Activated naive CD4-positive, alpha-beta T cell (primary cell): ENCODE measurements around the gene KDM4B.
"Not testable (repeated sequence)": the region's sequence is repeated elsewhere in the genome, so short reads cannot be mapped to it uniquely, and the experiment has no call there.

Source experiments
- DNase-seq, 4 experiments: peaks; one replicate each; lab custom pipeline; 2025; lab: John Stamatoyannopoulos, UW

The KDM4B gene

DNA sequence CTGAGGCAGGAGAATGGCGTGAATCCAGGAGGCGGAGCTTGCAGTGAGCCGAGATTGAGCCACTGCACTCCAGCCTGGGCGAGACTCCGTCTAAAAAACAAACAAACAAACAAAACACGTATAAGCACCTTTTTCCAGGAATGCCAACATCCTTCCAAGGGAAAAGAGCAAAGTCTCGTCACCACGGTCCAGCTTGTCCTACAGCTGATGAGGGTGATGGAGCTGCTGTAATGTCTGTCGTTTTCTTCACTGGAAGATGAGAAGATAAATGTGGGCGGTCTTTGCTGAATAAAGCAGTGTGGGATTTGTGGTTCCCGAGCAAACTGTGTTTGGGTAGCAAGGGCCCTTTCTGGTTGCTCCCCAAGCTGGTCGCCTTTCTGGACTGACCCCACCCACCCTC, 205.1 kb downstream of the KDM4B start:
- no peak for DNase-seq

DNA sequence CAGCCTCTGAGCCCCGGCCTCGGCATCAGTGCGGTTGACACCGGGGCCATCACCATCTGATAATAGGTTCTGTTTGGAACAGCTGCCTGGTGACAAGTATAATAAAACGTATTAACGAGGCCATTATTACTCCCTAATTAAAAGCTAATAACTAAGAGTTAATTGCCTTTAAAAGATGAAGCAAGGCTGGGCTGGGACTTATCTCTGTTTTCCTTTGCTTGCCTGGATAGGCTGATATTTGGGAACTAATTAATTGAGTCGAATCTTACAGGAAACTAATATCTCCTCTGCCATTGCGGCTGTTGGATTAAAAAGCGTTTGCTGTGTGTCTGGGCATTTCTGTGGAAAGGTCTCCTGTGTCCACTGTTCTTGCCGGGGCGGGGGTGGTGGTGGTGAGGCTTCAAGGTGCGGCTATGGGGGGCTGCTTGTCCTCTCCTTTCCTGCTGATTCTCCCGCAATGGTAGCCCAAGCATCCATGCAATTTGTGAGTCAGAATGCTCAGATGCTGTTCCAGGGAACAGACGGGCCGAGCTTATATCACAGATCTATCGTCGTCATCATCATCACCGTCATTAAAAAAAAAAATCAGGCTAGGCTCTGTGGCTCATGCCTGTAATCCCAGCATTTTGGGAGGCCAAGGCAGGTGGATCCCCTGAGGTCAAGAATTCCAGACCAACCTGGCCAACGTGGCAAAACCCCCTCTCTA, 209.0 kb downstream of the KDM4B start:
- no peak for DNase-seq

DNA sequence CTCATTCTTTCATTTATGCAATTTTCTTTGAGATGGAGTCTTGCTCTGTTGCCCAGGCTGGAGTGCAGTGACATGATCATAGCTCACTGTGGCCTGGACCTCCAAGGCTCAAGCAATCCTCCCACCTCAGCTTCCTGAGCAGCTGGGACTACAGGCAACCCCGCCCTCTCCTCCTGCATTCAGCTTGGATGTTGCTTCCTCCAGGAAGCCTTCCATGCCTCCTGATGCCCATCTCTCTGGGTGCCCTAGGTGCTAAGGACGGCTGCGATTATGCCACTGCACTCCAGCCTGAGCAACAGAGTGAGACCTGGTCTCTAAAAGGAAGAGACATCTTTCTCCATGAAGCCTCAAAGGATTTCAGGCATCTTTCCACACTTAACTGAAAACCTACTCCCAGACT, 209.9 kb downstream of the KDM4B start:
- no peak for DNase-seq

DNA sequence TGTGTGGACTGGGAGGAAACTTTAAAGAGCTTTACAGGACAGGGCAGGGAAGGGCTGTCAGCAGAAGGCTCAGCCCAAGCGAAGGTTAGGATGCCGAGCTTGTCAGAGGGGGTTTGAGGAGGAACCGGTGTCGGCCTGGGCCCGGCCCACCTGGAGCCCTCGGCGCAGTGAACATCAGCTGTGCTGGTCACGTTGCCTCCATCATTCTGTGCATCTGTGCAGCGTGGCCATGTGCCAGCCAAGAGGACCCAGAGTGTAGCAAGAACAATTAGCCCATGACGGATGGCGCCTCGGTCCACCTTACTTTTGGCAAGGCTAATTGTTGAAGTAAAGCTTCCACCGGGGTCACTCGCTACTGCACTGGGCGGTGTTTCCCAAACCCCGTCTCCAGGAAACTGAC, 210.3 kb downstream of the KDM4B start:
- no peak for DNase-seq

DNA sequence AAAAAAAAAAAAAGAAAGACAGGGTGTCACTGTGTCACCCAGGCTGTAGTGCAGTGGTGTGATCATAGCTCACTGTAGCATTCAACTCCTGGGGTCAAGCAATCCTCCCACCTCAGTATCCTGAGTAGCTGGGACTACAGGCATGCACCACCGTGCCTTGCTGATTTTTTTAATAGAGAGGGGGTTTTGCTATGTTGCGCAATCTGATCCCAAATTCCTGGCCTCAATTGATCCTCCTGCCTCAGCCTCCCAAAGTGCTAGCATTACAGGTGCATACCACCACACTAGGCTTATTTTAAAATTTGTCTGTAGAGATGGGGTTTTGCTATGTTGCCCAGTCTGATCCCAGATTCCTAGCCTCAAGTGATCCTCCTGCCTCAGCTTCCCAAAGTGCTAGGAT, 212.4 kb downstream of the KDM4B start:
- no peak for DNase-seq

DNA sequence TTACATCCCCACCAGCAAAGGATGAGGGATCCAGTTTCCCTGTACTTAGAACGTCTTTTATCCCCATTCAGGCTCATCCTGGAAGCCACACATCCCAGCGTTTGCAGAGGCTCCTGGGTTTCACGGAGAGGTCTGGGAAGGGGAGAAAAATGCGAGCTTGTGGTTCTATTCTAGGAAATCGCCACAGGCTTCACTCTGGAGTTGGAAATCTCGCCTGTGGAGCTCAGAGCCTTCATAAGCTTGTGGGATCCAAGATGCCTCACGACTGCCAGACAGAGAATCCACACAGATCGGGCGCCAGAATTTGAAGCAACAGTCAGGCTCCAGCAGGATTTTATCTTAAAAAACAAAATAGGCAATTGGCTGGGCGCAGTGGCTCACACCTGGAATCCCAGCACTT, 213.8 kb downstream of the KDM4B start:
- no peak for DNase-seq

DNA sequence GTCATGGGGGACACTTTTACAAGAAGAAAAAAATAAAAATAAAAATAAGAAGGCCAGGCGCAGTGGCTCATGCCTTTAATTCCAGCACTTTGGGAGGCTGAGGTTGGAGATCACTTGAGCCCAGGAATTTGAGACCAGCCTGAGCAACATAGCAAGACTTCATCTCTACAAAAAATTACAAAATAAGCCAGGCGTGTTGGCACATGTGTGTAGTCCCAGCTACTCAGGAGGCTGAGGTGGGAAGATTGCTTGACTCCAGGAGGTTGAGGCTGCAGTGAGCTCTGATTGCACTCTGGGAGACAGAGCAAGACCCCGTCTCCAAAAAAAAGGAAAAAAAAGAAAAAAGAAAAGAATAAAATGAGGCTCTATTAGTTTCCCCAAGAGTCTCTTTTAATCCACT, 214.7 kb downstream of the KDM4B start:
- no peak for DNase-seq

DNA sequence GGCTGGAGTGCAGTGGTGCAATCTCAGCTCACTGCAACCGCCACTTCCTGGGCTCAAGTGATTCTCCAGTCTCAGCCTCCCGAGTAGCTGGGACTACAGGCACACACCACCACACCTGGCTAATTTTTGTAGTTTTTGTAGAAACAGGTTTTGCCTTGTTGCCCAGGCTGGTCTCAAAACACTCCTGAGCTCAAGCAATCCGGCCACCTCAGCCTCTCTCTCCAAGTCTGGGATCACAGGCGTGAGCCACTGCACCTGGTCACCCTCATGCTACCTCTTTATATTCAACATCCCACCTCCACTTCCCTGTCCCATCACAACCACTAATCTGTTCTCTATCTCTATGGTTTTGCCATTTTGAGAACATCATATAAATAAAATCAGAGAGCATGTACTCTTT, 216.0 kb downstream of the KDM4B start:
- DNase-seq, result no peak

DNA sequence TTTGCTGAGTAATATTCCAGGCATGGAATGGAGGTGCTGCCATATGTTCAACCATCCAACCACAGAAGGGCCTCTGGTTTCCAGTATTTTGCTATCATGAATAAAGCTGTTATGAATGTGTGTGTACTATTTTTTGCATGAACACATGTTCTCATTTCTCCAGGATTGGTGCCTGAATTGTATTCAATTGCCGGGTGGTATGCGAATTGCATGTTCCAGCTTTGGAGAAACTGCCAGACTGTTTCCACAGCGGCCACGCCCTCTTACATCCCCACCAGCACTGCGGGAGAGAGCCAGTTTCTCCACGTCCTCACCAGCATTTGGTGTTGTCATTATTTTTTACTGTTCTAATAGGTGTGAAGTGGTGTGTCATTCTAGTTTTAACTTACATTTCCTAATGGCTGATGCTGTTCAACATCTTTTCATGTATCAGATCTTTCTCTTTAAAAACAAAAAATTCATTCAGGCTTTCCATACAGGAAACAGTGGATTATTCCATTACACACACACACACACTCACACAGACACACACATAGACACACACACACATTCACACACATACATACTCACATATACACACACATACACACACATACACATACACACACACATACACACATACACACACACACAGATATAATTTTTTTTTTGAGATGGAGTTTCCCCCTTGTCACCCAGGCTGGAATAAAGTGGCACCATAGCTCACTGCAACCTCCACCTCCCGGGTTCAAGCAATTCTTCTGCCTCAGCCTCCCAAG, 217.6 kb downstream of the KDM4B start:
- DNase-seq, result no peak

DNA sequence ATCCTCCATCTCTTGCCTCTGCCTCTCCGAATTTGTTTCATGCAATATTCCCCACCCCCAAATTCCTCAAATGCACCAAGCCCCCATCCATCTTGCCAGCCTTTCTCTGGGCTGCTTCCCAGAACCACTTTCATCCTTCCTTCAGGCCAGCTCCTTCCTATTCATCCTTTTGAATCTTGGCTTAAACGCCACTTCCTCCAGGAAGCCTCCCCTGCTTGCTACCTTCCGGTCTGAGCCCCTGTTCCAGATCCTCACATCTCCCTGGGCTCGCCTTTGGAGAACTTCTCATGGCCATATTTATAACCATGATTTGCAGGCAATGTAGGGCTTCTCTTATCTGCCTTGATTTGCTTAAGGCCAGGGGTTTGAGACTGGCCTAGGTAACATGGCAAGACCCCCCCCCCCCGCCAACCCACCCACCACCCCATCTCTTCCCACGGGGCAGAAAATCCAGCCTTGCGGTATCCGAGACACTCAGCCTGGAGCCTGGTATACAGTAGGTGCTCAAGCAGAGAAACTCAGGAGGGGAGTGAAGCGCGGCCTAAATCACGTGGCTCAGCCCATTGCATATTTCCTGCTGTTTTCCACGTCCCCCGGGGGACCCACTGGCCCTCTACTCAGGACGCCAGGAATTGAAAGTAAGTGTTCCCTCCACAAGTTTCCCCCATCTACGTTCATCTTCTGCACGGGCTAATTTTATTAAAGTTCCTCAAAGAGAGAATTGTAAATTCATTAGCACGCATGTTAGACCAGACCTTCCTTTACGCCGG, 219.8 kb downstream of the KDM4B start:
- no peak for DNase-seq

DNA sequence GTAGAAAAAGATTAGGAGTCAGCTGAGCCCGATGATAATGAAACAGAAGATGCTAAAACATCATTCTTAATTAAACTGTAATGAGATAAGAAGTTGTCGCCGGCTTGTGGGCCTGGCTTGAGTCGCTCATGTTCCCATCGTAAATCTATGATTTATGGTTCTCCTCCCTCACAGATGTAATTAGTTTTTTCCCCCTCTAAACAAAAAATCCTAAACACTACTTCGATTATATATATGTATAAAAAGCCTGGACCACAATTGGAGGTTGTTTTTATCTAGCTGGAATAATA, 220.3 kb downstream of the KDM4B start:
- no peak for DNase-seq

DNA sequence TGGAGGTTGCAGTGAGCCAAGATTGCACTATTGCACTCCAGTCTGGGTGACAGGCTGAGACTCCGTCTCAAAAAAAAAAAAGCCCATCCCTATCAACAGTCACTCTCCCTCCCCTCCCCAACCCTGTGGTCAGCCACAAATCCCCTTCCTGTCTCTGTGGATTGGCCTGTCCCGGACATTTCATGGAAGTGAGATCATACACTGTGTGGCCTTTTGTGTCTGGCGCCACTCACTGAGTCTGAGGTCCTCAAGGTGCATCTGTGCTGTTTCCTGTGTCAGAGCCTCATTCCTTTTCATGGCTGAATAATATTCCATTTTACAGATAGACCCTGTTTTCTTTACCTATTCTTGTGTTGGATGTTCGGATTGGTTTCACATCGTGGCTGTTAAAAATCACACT, 222.2 kb downstream of the KDM4B start:
- DNase-seq, result no peak

DNA sequence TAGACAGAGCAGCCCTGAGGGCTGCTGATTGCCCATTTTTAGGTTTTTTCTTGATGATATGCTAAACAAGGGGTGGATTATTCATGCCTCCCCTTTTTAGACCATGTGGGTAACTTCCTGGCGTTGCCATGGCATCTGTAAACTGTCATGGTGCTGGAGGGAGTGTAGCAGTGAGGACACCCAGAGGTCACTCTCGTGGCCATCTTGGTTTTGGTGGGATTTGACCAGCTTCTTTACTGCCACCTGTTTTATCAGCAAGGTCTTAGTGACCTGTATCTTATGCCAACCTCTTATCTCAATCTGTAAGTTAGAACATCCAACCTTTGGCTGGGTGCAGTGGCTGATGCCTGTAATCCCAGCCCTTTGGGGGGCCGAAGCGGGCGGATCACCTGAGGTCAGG, 223.7 kb downstream of the KDM4B start:
- no peak for DNase-seq

DNA sequence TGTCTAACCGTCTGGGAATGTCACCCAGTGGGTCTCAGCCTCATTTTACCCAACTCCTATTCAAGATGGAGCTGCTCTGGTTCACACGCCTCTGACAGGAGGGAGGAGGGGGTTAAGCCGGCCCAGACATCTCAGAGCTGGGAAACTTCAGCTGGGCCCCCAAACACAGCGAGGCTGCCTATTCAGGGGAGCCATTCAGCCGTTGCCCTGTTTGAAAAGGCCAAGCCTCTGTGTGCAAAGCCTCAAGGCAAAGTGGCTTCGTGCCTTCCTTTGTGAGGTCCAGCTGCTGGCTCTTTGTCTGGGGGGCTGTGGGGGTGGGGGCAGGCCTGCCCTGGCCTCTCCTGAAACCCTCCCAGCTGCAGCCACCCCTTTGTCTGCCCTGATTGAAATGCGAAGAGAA, 224.3 kb downstream of the KDM4B start:
- DNase-seq, result no peak

DNA sequence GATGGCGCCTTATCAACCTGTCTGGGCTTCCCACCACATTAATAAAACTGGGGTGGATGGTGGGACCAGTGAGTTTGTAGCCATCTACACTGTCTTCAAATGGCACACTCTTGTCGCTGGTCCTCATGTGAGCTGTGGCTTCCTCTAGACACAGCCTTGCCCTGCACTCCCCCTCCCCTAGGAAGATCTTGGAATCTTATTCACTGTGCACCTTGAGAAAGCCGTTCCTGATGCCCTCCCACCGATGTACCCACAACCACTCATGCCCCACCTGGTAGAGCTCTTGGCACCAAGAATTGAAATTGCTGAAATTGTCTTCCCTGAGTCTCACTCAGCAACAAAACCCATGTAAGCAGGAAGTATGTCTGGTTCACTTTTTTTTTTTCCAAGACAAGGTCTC, 225.7 kb downstream of the KDM4B start:
- DNase-seq, result no peak

DNA sequence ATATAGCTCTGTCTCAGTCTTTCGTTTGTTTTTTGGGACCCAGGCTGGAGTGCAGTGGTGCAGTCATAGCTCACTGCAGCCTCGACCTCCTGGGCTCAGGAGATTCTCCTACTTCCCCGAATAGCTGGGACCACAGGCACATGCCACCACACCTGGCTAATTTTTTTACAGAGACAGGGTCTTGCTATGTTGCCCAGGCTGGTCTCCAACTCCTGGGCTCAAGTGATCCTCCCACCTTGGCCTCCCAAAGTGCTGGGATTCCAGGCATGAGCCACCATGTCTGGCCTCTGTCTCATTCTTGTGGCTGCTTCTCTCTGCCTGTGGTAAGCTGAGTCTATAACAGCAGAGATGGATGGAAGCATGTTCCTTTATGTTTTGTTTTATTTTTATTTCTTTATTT, 226.7 kb downstream of the KDM4B start:
- DNase-seq, result not testable (repeated sequence)

DNA sequence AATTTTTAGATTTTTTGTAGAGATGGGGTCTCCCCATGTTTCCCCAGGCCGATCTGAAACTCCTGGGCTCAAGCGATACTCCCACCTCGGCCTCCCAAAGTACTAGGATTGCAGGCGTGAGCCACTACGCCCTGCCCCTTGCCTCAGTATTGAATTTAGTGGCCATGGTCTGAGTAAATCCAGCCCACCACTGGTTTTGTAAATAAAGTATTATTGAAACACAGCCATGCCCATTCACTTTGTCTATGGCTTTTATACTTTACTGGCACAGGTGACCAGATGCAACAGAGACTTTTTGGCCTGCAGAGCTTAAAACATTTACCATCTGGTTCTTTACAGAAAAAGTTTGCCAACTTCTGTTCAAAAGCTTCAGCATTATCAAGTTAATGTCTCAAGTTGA, 227.9 kb downstream of the KDM4B start:
- no peak for DNase-seq

DNA sequence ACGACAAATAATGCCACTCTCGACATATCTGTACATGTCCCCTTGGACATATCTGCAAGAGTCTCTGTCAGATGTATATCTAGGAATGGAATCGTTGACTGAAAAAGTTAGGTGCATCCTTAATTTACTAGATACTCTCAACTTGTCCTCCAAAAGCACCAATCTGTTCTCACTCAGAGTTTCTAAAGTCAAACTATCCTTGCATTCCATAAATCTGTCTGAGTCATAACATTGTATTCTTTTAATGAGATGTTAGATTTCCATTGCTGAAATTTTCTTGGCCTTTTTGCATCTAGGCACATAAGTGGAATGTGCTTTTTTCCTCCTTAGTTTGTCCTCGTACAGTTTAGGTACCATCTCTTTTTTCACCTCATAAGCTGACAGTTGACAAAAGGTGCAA, 231.9 kb downstream of the KDM4B start:
- DNase-seq, result no peak

DNA sequence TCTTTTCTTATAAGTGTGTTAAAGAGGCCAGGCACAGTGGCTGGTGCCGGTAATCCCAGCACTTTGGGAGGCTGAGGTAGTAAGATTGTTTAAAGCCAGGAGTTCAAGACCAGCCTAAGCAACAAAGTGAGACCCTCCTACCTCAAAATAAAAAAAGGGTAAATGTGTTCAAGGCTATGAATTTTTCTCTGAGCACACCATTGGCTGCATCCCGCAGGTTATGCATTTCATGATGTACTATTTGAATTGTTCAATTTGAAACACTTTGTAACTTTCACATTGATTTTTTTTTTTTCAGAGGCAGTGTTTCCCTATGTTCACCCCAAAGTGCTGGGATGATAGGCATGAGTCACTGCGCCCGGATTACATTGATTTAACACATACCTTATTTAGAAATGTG, 233.6 kb downstream of the KDM4B start:
- DNase-seq, result no peak
